HFFc6 (cell line): Measurements from ENCODE around the gene TRPC4AP. TPM values are rescaled to one million over a fixed set of nuclear protein-coding genes. Genes with fewer than 3 reads are reported as not detected.

Experiments
- DNase-seq: peaks from one replicate; pipeline ENCODE4 v3.0.0-alpha.2; 2018
- H3K27ac Mint-ChIP-seq: 2 replicates; pipeline ENCODE4 v1.8.0; 2020; ENCODE audit warnings: mild to moderate bottlenecking, mixed read lengths
- H3K27me3 Mint-ChIP-seq: 2 replicates; pipeline ENCODE4 v1.8.0; 2021; ENCODE audit warnings: mild to moderate bottlenecking, moderate library complexity, mixed read lengths; ENCODE audit not compliant: insufficient read depth
- H3K36me3 Mint-ChIP-seq: 2 replicates; pipeline ENCODE4 v1.8.0; 2021; ENCODE audit warnings: low read depth, mixed read lengths
- H3K4me1 Mint-ChIP-seq: 2 replicates; pipeline ENCODE4 v1.8.0; 2020; ENCODE audit warnings: low read depth, mixed read lengths
- H3K4me3 Mint-ChIP-seq: 2 replicates; pipeline ENCODE4 v1.8.0; 2020; ENCODE audit warnings: mild to moderate bottlenecking, moderate library complexity, mixed read lengths
- H3K9me3 Mint-ChIP-seq: 2 replicates; pipeline ENCODE4 v1.8.0; 2020; ENCODE audit warnings: mild to moderate bottlenecking, mixed read lengths
- CTCF ChIP-seq: fragments of 200-600 bp; sonication (generic); IDR thresholded peaks from 2 replicates; pipeline ENCODE4 v1.5.0; 2021; ENCODE audit warnings: antibody characterized with exemption, mild to moderate bottlenecking
- long read RNA-seq: library from polyadenylated mRNA; unstranded; transcript quantifications from one replicate; pipeline ENCODE4 v2.0.0, GENCODE V29; 2019
- total RNA-seq, 6 experiments: library from RNA; stranded (reverse); fragmentation: NEBNext Ultra II Directional; extraction: Animal tissue kit (Norgen Biotek cat#: 25700); gene quantifications; 2 replicates in 1 of 6; 3 replicates in 5 of 6; pipeline ENCODE4 v1.2.3, GENCODE V29; 2021

TRPC4AP gene
- total RNA-seq, result 10 to 100 TPM; 70.7 to 89.8 (median 81.6) TPM
- long read RNA-seq, transcript TRPC4AP-202 (19 exons, 3,138 nt), result minor isoform, 31 of 166 reads
- long read RNA-seq, transcript TRPC4AP-201 (19 exons, 3,226 nt), result major isoform, 98 of 166 reads
- long read RNA-seq, partial matches to known transcripts, result 20 of 166 reads
- long read RNA-seq, other reads (novel, unspliced or antisense), result 17 of 166 reads

GRCh38 chr20:35092524-35093266 is at the start of gene TRPC4AP:
TSS of gene TRPC4AP (minus strand) at chr20:35092807. CDS start at chr20:35092781, 26 bp downstream.
- Mint-ChIP-seq H3K4me3 (peak within 1 kb of the TSS; percentile 91), H3K9me3 (no peaks in the 10 kb centered on the region)

GRCh38 chr20:35135867-35136586 is 43.4 kb upstream of the TRPC4AP start:
- DNase-seq, result peak; percentile 78
- Mint-ChIP-seq H3K27ac (peak overlapping the region; percentile 89), H3K9me3 (no peaks in the 10 kb centered on the region), H3K4me3 (peak overlapping the region; percentile 41; the same call in 1 of the 2 replicates), H3K4me1 (peaks cover 29% of the 10 kb centered on the region), H3K27me3 (peaks cover 2% of the 10 kb centered on the region), H3K36me3 (peaks cover 29% of the 10 kb centered on the region)
- no peak for TF ChIP-seq CTCF

More at GRCh38 chr20:35092524-35093266, at the start of gene TRPC4AP:
- Mint-ChIP-seq H3K36me3 (peaks cover 15% of the 10 kb centered on the region), H3K27me3 (peaks cover 4% of the 10 kb centered on the region; the same call in 1 of the 2 replicates), H3K4me1 (peaks cover 55% of the 10 kb centered on the region), H3K27ac (peak within 1 kb of the TSS; percentile 89)
- peak; percentile 66 for DNase-seq
- peak; percentile 96 for TF ChIP-seq CTCF

GRCh38 chr20:35134880-35135279 is 42.3 kb upstream of the TRPC4AP start:
- Mint-ChIP-seq H3K36me3 (peaks cover 29% of the 10 kb centered on the region), H3K4me3 (no peak overlapping the region), H3K9me3 (no peaks in the 10 kb centered on the region), H3K27ac (peak overlapping the region; percentile 89; the same call in 1 of the 2 replicates), H3K27me3 (peaks cover 2% of the 10 kb centered on the region), H3K4me1 (peaks cover 29% of the 10 kb centered on the region)
- no peak for TF ChIP-seq CTCF
- no peak for DNase-seq

- no peak for DNase-seq
- H3K9me3 Mint-ChIP-seq, result no peaks in the 10 kb centered on the region
- peaks cover 29% of the 10 kb centered on the region for H3K4me1 Mint-ChIP-seq
- H3K4me3 Mint-ChIP-seq, result no peak overlapping the region
- no peak overlapping the region for H3K27ac Mint-ChIP-seq
- no peak for TF ChIP-seq CTCF
- H3K27me3 Mint-ChIP-seq, result peaks cover 2% of the 10 kb centered on the region
- peaks cover 29% of the 10 kb centered on the region for H3K36me3 Mint-ChIP-seq
These were observed 41.9 kb upstream of the TRPC4AP start for GRCh38 chr20:35134472-35134871.

GRCh38 chr20:35133735-35134134 is 41.1 kb upstream of the TRPC4AP start:
- DNase-seq, result no peak
- Mint-ChIP-seq H3K27me3 (peaks cover 3% of the 10 kb centered on the region), H3K4me1 (peaks cover 29% of the 10 kb centered on the region), H3K9me3 (no peaks in the 10 kb centered on the region), H3K36me3 (peaks cover 29% of the 10 kb centered on the region), H3K4me3 (no peak overlapping the region), H3K27ac (peak overlapping the region; percentile 31; the same call in 1 of the 2 replicates)
- TF ChIP-seq CTCF, result no peak
